H1 (cell line): ENCODE results near the gene PPP4R1. TPM values are rescaled to one million over a fixed set of nuclear protein-coding genes. Genes with fewer than 3 reads are reported as not detected.

Experiments
- CBX5 ChIP-seq: fragments of 300-800, 300-1000 bp; sonication (generic); IDR thresholded peaks from 2 replicates; pipeline ENCODE4 v1.7.1; 2016; ENCODE audit warnings: antibody characterized with exemption, low read length, low read depth
- CBX8 ChIP-seq: fragments of 300-800, 300-1000 bp; sonication (generic); IDR thresholded peaks from 2 replicates; pipeline ENCODE4 v1.7.1; 2016; ENCODE audit warnings: low read depth, low read length, borderline replicate concordance
- PHF8 ChIP-seq: fragments of 200-600 bp; sonication (generic); conservative IDR thresholded peaks from 2 replicates; pipeline ENCODE4 v1.7.1; 2012; ENCODE audit warnings: low read depth, mild to moderate bottlenecking, inconsistent platforms, low read length, moderate library complexity
- polyA plus RNA-seq, 7 experiments: library from polyadenylated mRNA; depleted of rRNA in 3 of 7; stranded (reverse) in 5 of 7; unstranded in 2 of 7; fragments of >200 nt in 5 of 7; fragments of 200-250 nt in 2 of 7; gene quantifications; 1 replicate in 5 of 7; 2 replicates in 1 of 7; 4 replicates in 1 of 7; pipeline versions ENCODE4 v1.2.1 to v1.2.3, GENCODE V29; 2011 to 2013; ENCODE audit warnings: missing spikeins in 2 of 7, mixed read lengths in 2 of 7
- total RNA-seq: library from RNA; stranded (reverse); fragmentation: NEBNext Ultra II Directional; extraction: Animal tissue kit (Norgen Biotek cat#: 25700); gene quantifications from 2 replicates; pipeline ENCODE4 v1.2.1, GENCODE V29; 2021

PPP4R1 gene
- total and polyA plus RNA-seq, 2 of the 8 experiments (the other 6 are each of a cell fraction or from before 2014, with no cell fraction given) = 67.4 to 96.1 TPM

DNA sequence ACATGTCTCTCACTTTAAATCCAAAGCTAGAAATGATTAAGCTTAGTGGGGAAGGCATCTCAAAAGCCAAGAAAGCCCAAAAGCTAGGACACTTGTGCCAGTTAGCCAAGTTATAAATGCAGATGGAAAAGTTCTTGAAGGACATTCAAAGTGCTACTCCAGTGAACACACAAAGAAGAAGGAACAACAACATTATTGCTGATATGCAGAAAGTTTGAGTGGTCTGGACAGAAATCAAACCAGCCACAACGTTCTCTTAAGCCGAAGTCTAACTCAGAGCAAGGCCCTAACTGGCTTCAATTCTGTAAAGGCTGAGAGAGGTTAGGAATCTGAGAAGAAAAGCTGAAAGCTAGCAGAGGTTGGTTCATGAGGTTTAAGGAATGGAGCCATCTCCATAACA is 49.0 kb downstream of the PPP4R1 start (continued):
- TF ChIP-seq PHF8 = no peak
- no peak for TF ChIP-seq CBX5
- no peak for TF ChIP-seq CBX8
